B cell (primary cell): ENCODE data around the gene CPD. TPM values are rescaled to one million over a fixed set of nuclear protein-coding genes. Genes with fewer than 3 reads are reported as not detected.

Source experiments
- ATAC-seq: fragments of 200-7000 bp; cut with Tn5 transposase; one replicate; pipeline ENCODE4 v1.10.0; 2021; ENCODE audit warnings: low read depth, mild to moderate bottlenecking, moderate number of reproducible peaks, moderate library complexity
- CTCF ChIA-PET: fragments of 350-600 bp; sonication (Branson Sonifier 250); formaldehyde crosslinking; loops from one replicate; lab custom pipeline; 2021; ENCODE audit warnings: antibody characterized with exemption, inconsistent platforms; lab: Charles Lee
- POLR2A ChIA-PET: fragments of 350-600 bp; sonication (Branson Sonifier 250); formaldehyde crosslinking; loops from one replicate; lab custom pipeline; 2021; ENCODE audit warnings: antibody characterized with exemption; lab: Charles Lee
- DNase-seq: peaks from one replicate; pipeline ENCODE4 v3.0.0; 2013
- H2AFZ ChIP-seq: 2 replicates; pipeline ENCODE4 v1.6.1; 2012; ENCODE audit warnings: mild to moderate bottlenecking, low read depth, low read length; ENCODE audit not compliant: insufficient read depth, poor library complexity, severe bottlenecking
- H3K27ac ChIP-seq, 2 donors: 1 replicate in 1 of 2; 2 replicates in 1 of 2; pipeline ENCODE4 v1.5.1; 2012 to 2013; ENCODE audit warnings: low read length in 2 of 2, mild to moderate bottlenecking in 2 of 2, moderate library complexity in 1 of 2
- H3K27me3 ChIP-seq, 4 experiments: fragments of 200-600 bp in 1 of 4; sonication (generic) in 1 of 4; replicated peaks in 1 of 4; 1 replicate in 2 of 4; 2 replicates in 2 of 4; pipeline versions ENCODE4 v1.6.1 to v1.7.0; 2013 to 2016; ENCODE audit warnings: low read length in 3 of 4, mild to moderate bottlenecking in 2 of 4, mixed read lengths in 1 of 4, moderate library complexity in 1 of 4; ENCODE audit not compliant: insufficient read depth in 4 of 4, control insufficient read depth in 3 of 4; ENCODE audit errors: control extremely low read depth in 1 of 4
- H3K36me3 ChIP-seq, 2 experiments: replicated peaks in 1 of 2; 1 replicate in 1 of 2; 2 replicates in 1 of 2; pipeline versions ENCODE4 v1.6.1 to v1.7.1; 2013; ENCODE audit warnings: low read length in 1 of 2; ENCODE audit not compliant: insufficient read depth in 2 of 2, control insufficient read depth in 1 of 2; ENCODE audit errors: control extremely low read depth in 1 of 2, extremely low read depth in 1 of 2
- H3K4me1 ChIP-seq, 2 donors: fragments of 200-600 bp in 1 of 2; sonication (generic) in 1 of 2; 1 replicate in 1 of 2; 2 replicates in 1 of 2; pipeline versions ENCODE4 v1.5.1 to v1.6.1; 2013 to 2017; ENCODE audit warnings: low read length in 2 of 2; ENCODE audit not compliant: control insufficient read depth in 2 of 2, insufficient read depth in 2 of 2
- H3K4me2 ChIP-seq: replicated peaks from 2 replicates; pipeline ENCODE3; 2012; ENCODE audit warnings: mild to moderate bottlenecking, low read depth, low read length; ENCODE audit not compliant: poor library complexity, severe bottlenecking
- H3K4me3 ChIP-seq, 5 experiments: fragments of 200-600 bp in 1 of 5; sonication (generic) in 1 of 5; 1 replicate in 3 of 5; 2 replicates in 2 of 5; pipeline versions ENCODE4 v1.5.1 to v1.7.0; 2011 to 2016; ENCODE audit warnings: low read length in 4 of 5, mild to moderate bottlenecking in 4 of 5, low read depth in 2 of 5, control low read depth in 1 of 5, moderate library complexity in 1 of 5; ENCODE audit not compliant: insufficient read depth in 1 of 5; ENCODE audit errors: control extremely low read depth in 1 of 5, extremely low read depth in 1 of 5
- H3K79me2 ChIP-seq: fragments of 200-600 bp; sonication (generic); one replicate; pipeline ENCODE4 v1.6.0; 2016; ENCODE audit warnings: low read length; ENCODE audit not compliant: control insufficient read depth, insufficient read depth
- H3K9ac ChIP-seq: fragments of 200-600 bp; sonication (generic); 2 replicates; pipeline ENCODE4 v1.6.1; 2017; ENCODE audit warnings: mild to moderate bottlenecking, low read length, moderate library complexity
- H3K9me3 ChIP-seq, 3 donors: one replicate each; pipeline versions ENCODE4 v1.6.1 to v1.7.1; 2013; ENCODE audit warnings: low read length in 2 of 3; ENCODE audit not compliant: control insufficient read depth in 2 of 3, insufficient read depth in 1 of 3; ENCODE audit errors: control extremely low read depth in 1 of 3
- H4K20me1 ChIP-seq: 2 replicates; pipeline ENCODE4 v1.6.0; 2012; ENCODE audit warnings: mild to moderate bottlenecking, low read length; ENCODE audit not compliant: insufficient read depth, control insufficient read depth, poor library complexity, severe bottlenecking
- H3K27ac Mint-ChIP-seq: one replicate; pipeline ENCODE4 v1.8.0; 2021; ENCODE audit warnings: mixed read lengths
- H3K27me3 Mint-ChIP-seq: one replicate; pipeline ENCODE4 v1.8.0; 2021; ENCODE audit warnings: mixed read lengths
- H3K4me1 Mint-ChIP-seq: one replicate; pipeline ENCODE4 v1.8.0; 2021; ENCODE audit warnings: mixed read lengths
- H3K4me3 Mint-ChIP-seq: one replicate; pipeline ENCODE4 v1.8.0; 2021; ENCODE audit warnings: mixed read lengths
- H3K9me3 Mint-ChIP-seq: one replicate; pipeline ENCODE4 v1.8.0; 2022; ENCODE audit warnings: mixed read lengths; ENCODE audit not compliant: insufficient read depth
- CTCF ChIP-seq: fragments of 200-600 bp; IDR thresholded peaks from one replicate; pipeline ENCODE4 v1.8.0; 2022; ENCODE audit warnings: antibody characterized with exemption, mild to moderate bottlenecking
- EZH2 ChIP-seq: IDR thresholded peaks from 2 replicates; pipeline ENCODE4 v1.6.1; 2012; ENCODE audit warnings: borderline replicate concordance, low read depth, mild to moderate bottlenecking, moderate library complexity, low read length; ENCODE audit not compliant: insufficient read depth, poor library complexity, severe bottlenecking
- WGBS: methylation state at CpG from one replicate; pipeline ENCODE4 v1.1.5; 2013; ENCODE audit warnings: missing lambda C conversion rate; ENCODE audit not compliant: insufficient coverage; 5-methylcytosine and 5-hydroxymethylcytosine counted together
- intact Hi-C: fragments of 100-400 bp; cut with micrococcal nuclease; formaldehyde crosslinking; loops from one replicate; pipeline ENCODE4 v1.10.0; 2022
- polyA plus RNA-seq: library from polyadenylated mRNA; depleted of rRNA; stranded (reverse); fragments of >200 nt; gene quantifications from 2 replicates; pipeline ENCODE4 v1.2.3, GENCODE V29; 2012
- total RNA-seq, 2 donors: library from RNA; stranded (reverse); fragments of 120-200 nt in 1 of 2; gene quantifications; 1 replicate in 1 of 2; 2 replicates in 1 of 2; pipeline versions ENCODE4 v1.2.3 to v1.2.4, GENCODE V29; 2013 to 2022

CPD gene
- total and polyA plus RNA-seq, 2 donors (not counting 1 experiment from before 2014, with no cell fraction given), result 1.5 to 15.6 TPM

GRCh38 chr17:30475206-30475605 is 96.5 kb downstream of the CPD start:
- no peak for DNase-seq
- Histone ChIP-seq H3K36me3 (peaks cover 0 to 8% of the 10 kb centered on the region in 2 experiments), H3K27ac (no peak overlapping the region), H3K9ac (no peak overlapping the region), H3K4me3 (no peak overlapping the region), H4K20me1 (peaks cover 6% of the 10 kb centered on the region), H3K27me3 (peaks cover 0 to 11% (median 1%) of the 10 kb centered on the region in 4 experiments), H3K79me2 (peaks cover 37% of the 10 kb centered on the region), H2AFZ (no peak overlapping the region), H3K4me2 (no peak overlapping the region), H3K9me3 (peaks cover 0 to 2% (median 0%) of the 10 kb centered on the region in 3 donors), H3K4me1 (peaks cover 20 to 22% of the 10 kb centered on the region in 2 donors)
- ATAC-seq, result no peak
- CTCF ChIA-PET, result interaction anchor here (0.6 to 1.9 kb wide), 2 partner anchors 352 to 437 kb away, joined by 3 to 7 read pairs; no protein-coding TSS in a partner anchor
- intact Hi-C loops, result loop anchor here (5.0 kb wide), 2 partner anchors 77 to 358 kb away; partner anchors contain the start of gene NSRP1
- TF ChIP-seq EZH2, result no peak
- no peak for TF ChIP-seq CTCF
- no peaks in the 10 kb centered on the region for H3K27me3 Mint-ChIP-seq
- H3K4me3 Mint-ChIP-seq, result no peak overlapping the region
- 100% methylated on average over 2 of the region's 2 CpGs for WGBS
- POLR2A ChIA-PET, result no interaction called here
- no peak overlapping the region for H3K27ac Mint-ChIP-seq
- H3K4me1 Mint-ChIP-seq, result peaks cover 33% of the 10 kb centered on the region
- H3K9me3 Mint-ChIP-seq, result no peaks in the 10 kb centered on the region

GRCh38 chr17:30476726-30477082 is 98.0 kb downstream of the CPD start:
- peak overlapping the region; percentile 99 for H3K9ac ChIP-seq
- H3K4me1 ChIP-seq, result peaks cover 20 to 22% of the 10 kb centered on the region in 2 donors
- peak; percentile 5 for ATAC-seq
- peaks cover 33% of the 10 kb centered on the region for H3K4me1 Mint-ChIP-seq
- DNase-seq, result no peak
- H3K4me2 ChIP-seq, result peak overlapping the region; percentile 77
- H3K27ac Mint-ChIP-seq, result peak overlapping the region; percentile 96
- H3K27ac ChIP-seq, result peak overlapping the region; percentile 33 to 99
- peaks cover 0 to 8% (median 0%) of the 10 kb centered on the region in 4 experiments for H3K27me3 ChIP-seq
- TF ChIP-seq CTCF, result no peak
- no peak for TF ChIP-seq EZH2
- H3K4me3 Mint-ChIP-seq, result peak overlapping the region; percentile 94
- intact Hi-C loops, result loop anchor here (1.0 to 5.0 kb wide), 6 partner anchors 76 to 359 kb away; partner anchors contain the start of genes CPD, CRLF3 and NSRP1
- peaks cover 0 to 21% of the 10 kb centered on the region in 2 experiments for H3K36me3 ChIP-seq
- ChIA-PET CTCF (interaction anchor here (0.6 to 2.2 kb wide), 15 partner anchors 8 to 354 kb away, joined by 3 to 9 read pairs (median 5); partner anchors contain the start of gene ATAD5), POLR2A (interaction anchor here (1.5 kb wide), 1 partner anchor 124 kb away, joined by 4 read pairs; no protein-coding TSS in a partner anchor)
- WGBS, result 27% methylated on average over 6 of the region's 7 CpGs
- no peaks in the 10 kb centered on the region for H3K27me3 Mint-ChIP-seq
- no peaks in the 10 kb centered on the region for H3K9me3 Mint-ChIP-seq
- H4K20me1 ChIP-seq, result peaks cover 6% of the 10 kb centered on the region
- H3K79me2 ChIP-seq, result peaks cover 37% of the 10 kb centered on the region
- peaks cover 0 to 2% (median 0%) of the 10 kb centered on the region in 3 donors for H3K9me3 ChIP-seq
- H3K4me3 ChIP-seq, result peak overlapping the region in 4 of 5 experiments; percentile 77 to 93 (median 81)
- peak overlapping the region; percentile 100 for H2AFZ ChIP-seq
